HK-2 (cell line): Measurements from ENCODE around the gene SH2D4B.
"Not testable (repeated sequence)": the region's sequence is repeated elsewhere in the genome, so short reads cannot be mapped to it uniquely, and the experiment has no call there.

Source experiments
- DNase-seq: peaks from one replicate; pipeline ENCODE4 v3.0.0-alpha.2; 2018; ENCODE audit not compliant: unreplicated experiment

SH2D4B gene

DNA sequence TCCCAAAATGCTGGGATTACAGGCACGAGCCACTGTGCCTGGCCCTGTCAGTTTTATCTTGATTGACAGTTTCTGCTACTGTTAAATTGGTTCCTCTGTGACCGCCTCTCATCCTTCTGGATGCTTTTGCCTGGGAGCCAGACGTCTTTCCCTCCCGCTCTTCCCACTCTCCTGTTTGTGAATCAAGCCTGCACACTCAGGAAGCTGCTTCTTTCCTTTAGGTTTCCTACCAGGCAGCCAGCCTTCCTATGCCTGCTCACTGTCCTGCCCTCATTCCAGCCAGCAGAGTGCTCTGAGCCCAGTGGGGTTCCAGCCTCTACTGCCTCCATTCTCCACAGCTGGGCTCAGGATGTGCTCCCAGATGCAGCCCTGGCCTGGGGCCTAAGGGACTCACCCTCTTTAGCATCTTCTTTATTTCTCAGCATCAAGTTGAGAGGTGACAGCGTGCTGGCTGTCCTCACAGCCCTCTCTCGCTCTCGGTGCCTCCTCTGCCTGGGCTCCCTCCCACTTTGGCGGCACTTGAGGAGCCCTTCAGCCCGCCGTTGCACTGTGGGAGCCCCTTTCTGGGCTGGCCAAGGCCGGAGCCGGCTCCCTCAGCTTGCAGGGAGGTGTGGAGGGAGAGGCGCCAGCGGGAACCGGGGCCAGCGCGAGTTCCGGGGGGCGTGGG lies 5.1 kb downstream of the SH2D4B start:
- no peak for DNase-seq

DNA sequence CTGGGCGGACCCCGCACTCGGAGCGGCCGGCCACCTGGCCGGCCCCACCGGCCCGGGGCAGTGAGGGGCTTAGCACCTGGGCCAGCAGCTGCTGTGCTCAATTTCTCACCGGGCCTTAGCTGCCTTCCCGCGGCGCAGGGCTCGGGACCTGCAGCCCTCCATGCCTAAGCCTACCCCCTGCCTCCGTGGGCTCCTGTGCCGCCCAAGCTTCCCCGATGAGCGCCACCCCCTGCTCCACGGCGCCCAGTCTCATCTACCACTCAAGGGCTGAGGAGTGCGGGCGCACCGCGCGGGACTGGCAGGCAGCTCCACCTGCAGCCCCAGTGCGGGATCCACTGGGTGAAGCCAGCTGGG lies 5.6 kb downstream of the SH2D4B start:
- not testable (repeated sequence) for DNase-seq

DNA sequence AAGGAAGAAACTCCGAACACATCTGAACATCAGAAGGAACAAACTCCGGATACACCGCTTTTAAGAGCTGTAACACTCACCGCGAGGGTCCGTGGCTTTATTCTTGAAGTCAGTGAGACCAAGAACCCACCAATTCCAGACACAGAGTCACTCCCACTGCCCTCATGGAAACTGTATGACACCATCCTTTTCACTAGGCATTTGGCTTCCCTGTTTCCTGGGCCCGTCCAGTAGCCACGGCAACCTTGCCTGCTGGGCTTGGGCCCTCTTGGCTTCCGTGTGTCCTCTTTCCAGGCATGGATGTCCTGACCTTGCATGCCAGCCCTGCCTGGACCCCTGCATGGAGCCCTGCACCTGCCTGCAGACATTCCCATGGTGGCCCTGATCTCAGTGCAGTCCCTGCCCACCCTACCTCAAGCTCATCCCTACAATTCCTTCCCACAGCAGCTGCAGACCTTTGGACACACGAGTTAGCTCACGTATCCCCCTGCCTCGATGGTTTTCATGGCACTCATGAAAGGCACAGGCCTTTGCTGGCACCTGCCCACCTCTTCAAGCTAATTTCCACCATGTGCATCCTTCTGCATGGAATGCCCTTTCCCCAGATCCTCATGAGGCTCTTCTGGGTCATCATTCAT lies 6.7 kb downstream of the SH2D4B start:
- DNase-seq = no peak

DNA sequence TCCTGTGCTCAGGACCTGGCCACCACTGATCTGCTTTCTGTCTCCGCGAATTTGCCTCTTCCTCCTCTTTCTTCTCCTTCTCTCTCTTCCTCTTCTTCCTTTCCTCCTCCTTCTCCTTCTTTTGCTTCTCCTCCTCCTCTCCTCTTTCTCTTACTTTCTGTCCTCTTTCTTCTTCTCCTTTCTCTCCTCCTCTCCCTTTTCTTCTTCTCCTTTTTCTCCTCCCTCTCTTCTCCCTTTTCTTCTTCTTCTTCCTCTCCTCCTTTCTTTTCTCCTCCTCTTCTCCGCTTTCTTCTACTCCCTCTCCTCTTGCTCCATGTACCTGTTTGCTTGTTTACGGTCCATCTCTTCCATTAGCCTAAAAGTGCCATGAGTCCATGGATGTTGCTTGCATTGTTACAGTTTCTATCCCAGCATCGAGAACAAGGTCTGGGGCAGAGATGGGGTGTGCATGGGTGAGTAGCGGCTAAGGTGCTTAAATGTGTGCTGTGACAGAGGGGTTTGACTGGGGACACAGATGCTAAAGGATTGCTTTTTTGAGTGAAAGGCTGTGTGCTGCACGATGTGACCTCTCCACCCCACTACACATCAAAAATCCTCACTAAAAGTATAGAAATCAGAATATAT lies 7.7 kb downstream of the SH2D4B start:
- DNase-seq = no peak

DNA sequence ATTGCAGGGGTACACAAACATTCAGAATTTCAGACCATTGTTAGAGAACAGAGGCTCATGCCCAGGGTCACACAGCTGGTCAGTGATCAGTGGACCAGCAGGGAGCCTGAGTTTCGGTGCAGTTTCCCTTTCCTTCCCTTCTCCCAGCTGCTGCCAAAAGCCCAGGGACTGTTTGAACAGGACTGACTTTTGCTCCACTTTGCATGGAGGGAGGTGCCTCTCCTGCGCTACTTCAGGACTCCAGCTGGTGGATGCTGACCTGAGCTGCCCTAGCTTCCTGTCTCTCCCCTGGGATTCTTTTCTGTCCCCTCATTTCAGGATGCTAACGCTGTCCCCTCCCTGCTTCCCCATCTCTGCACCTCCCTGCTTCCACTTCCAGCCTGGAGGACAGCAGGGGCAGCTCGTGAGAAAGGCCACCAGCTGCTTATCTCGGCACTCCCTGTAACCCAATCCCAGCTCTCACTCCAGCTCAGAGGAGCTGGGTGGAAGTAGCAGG lies 14.5 kb downstream of the SH2D4B start:
- no peak for DNase-seq

DNA sequence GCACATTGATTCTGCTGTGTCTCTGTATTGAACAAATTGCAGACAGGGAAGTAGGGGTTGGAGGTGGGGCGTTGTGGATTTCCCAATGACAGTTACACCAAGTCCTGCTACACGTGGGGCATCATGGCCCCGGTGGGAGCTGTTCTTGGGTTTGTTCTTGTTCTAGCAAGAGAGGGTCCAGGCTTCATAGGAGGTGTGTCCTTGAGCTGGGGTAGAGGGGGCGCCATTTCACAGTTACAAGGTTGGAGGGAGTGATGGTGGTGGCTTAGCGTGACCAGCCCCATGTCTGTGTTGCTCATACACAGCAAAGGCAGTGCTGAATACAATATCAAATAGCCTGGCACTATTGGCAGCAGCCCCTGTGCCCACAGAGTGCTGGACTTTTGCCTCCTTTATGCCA lies 15.7 kb downstream of the SH2D4B start:
- no peak for DNase-seq

DNA sequence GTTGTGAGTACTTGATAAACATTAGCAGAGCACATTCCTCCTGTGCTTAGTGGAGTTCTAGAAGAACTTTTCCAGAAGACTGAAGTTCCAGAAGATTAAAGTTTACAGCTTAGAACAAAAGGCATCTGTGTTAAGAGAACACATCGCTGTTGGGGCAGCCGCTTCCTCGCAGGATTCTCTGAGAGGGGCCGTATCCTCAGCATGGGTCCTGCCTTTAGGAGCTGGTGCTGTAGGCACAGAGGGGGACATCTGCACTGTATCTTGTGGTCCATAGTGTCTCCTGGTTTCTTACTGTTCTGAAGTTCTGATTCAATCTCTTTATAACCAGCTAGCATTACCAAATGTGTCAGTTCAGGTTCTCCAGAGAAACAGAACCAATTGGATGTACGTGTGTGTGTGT lies 16.3 kb downstream of the SH2D4B start:
- no peak for DNase-seq

DNA sequence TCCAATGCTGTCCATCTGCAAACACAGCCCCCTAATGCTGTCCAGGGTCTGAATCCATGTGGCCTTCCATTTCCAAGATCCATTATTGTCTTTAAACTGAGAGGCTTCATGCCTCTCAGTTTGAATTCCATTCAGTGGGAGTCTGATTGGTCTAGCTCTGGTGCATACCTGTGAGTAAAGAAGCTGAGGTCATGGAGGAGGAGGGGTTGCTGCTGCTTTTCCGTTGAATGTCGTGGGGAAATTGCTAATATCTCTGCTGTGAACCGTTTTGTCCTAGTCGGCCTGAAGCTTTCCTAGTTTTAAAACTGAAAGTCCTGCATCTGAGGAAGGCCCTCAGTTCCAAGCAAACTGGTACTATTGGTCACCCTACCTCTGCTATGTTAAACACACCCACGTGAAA lies 17.7 kb downstream of the SH2D4B start:
- no peak for DNase-seq

DNA sequence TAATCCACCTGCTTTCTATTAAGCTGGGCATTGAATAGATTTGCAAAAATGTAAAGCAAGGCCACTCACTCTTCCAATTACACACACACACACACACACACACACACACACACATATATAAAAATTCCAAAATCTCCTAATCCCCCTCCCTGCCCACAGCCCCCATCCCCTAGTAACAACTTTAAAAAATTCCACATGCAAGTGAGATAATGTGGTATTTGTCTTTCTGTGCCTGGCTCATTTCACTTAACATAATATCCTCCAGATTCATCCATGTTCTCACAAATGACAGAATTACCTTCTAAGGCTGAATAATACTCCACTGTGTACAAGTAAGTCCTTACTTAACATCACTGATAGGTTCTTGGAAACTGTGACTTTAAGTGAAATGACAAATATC lies 24.2 kb downstream of the SH2D4B start:
- no peak for DNase-seq

DNA sequence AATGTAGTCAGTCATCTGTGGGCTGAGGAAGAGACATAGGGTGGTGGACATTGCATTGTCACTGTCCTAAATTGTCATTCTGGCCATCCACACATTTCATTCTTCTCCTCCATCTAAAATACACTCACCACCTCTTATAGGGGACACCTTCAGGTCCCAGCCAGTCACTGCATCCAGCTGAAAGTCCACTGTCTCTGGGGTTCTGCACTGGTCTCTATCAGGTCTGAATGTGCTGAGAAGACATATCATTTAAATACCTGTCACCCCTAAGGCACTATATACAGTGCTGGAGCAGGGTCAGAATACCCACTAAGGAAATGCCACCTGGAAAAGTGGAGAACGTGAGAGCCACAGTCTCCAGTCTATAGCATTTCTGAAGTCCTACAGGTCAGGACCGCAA lies 29.6 kb downstream of the SH2D4B start:
- no peak for DNase-seq

DNA sequence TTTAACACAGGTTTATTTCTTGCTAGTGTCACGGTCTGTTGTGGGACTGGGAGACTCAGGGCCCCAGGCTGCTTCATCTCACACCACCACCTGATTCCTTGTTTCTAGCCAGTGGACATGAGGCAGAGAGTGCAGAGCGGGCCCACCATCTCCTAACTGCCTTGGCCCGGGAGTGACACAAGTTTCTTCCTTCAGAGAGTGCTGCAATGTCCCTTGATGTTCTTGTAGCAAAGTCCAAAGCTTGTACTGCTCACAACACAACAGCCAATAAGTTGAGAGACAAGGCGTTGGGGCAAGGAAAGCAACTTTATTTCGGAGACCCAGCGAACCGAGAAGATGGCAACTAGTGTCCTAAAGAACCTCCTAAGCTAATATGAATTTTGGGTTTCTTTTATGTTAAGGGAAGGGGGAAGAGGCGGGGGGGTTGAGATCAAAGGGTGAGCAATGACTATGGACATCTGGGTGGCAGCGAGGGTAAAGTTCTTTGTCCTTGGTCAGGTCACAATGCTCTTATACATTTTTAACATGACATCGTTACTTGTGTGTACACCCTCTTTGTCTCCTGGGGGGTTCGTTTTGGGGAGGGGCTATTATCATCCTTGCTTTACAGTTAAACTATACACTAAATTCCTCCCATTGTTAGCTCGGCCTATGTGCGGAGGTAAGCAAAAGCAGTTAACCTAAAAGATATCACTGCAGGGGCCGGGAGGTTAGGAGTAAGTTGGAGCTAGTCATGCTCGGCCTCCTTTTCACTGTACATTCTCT lies 31.6 kb downstream of the SH2D4B start:
- no peak for DNase-seq

DNA sequence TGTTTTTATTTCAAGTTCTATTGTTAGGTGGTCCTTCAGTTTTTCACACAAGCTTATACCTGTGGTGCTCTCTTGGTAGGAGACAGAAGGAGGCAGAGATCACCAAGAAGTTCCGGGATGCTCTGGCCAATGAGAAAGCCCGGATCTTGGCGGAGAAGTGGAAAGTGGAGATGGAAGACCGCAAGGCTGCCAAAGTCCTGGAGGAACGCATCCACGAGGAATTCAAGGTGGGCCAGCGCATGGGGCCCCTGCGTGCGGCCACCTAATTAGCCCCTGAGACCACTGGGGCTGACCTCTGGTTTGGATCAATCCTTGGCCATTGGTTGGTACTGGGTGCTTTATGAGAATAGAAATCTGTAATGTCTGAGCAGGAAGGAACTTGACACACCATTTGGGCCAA lies 33.6 kb downstream of the SH2D4B start:
- no peak for DNase-seq

DNA sequence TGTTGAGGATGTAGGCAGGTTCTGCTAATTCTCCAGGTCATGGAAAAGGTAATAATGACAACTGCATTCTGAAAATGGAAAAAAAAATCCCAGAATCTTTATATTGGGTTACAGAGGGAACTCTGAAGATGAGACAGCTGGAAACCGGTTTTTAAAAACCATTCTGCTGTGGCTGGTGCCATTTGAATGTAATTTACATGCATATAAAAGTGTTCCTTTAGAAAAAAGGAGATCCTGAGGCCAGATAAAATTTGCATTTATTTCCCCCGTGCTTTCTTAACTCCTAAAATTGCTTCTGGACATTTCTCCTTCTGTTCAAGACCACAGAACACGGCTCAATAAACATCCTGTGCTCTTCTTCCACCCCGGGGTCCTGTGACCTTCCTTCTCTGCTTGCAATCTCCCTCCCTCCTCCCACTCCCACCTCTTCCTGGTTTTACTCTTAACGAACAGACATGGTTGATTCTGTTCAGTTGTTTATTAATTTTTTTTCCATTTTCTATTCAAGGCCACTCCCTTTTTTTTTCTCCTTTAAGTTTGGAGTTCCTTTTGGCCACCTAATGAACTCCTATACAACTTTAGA lies 41.6 kb downstream of the SH2D4B start:
- DNase-seq = no peak

DNA sequence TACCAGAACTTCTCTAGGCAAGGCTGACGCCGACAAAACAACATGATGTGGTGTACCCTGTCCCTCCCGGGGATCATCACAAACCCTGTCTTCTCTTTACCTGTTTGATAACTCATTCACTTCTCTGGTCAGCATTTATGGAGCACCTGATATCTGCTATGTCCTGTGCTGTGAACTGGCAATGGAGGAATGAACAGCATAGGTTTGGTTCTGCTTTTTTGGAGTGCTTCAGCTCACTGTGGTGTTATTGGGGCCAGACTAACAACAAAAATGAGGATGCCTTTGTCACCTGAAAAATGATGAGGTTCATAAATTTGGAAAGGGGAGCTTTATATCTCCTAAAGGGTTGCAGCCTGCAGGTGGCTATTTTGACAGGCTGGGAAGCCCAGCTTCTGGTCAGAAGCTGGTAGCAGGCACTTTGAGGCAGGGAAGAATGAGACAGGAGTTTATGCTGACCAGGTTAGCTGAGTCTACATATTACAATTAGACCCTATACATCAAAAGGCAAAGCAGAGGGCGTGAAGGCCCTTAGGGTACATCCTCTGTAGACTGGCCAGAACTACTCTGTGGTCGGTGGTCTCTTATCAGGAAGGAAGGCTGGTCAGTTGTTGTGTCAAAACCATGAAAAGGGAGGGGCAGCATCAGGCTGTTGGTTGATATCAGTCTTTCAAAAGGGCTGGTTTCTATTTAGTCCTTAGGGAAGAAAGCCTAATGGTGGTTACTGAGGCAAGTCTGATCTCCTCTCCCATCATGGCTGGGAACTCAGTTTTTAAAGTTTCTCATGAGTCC lies 42.3 kb downstream of the SH2D4B start:
- no peak for DNase-seq

DNA sequence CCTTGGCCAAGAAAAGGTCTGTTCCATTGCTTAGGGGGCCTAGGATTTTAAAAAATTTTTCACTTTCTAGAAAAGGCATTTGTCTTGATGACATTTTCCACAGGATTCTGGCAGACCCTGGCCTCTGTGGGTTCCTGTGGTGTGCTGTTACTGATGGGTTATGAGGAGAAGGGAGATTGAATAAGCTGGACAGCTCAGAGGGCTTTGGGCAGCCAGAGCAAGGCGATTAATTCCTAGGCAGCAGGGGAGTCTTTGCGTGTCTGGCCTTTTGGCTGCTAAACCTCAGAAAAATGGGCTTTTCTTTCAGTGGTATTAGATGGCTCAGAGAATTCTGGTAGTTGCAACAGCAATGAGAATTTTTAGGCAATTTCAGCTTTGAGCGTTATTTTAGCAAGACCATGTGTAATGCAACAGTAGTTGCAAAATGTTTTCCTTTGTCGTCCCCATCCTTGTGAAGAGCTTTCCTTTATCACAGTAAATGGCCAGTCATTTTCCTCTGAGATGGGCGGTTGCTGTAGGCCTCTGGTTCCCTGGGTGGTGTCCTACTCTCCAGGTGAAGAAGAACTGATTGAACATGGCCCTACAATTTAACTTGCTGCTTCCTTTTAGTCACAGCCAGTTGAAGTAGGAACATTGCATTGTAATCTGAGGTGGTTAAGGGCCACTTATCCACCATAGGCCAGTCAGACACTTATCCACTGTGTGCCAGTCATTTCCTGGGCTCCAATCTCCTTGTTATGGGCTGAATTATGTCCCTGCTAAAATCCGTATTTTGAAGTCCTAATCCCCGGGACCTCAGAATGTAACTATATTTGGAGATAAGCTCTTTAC lies 43.2 kb downstream of the SH2D4B start:
- no peak for DNase-seq

DNA sequence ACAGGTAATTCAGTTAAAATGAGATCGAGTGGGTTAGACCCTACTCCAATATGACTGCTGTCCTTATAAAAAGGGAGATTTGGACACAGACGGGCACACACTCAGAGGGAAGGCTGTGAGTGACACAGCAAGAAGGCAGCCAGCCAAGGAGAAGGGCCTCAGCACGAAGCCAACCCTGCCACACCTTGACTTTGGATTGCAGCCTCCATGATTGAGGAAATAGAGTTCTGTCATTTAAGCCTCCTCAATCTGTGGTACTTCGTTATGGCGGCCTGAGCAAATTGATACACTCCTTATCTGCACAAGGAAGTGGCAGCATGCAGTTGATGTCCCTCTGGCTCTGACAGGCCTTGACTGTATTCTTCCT lies 43.8 kb downstream of the SH2D4B start:
- DNase-seq = no peak

DNA sequence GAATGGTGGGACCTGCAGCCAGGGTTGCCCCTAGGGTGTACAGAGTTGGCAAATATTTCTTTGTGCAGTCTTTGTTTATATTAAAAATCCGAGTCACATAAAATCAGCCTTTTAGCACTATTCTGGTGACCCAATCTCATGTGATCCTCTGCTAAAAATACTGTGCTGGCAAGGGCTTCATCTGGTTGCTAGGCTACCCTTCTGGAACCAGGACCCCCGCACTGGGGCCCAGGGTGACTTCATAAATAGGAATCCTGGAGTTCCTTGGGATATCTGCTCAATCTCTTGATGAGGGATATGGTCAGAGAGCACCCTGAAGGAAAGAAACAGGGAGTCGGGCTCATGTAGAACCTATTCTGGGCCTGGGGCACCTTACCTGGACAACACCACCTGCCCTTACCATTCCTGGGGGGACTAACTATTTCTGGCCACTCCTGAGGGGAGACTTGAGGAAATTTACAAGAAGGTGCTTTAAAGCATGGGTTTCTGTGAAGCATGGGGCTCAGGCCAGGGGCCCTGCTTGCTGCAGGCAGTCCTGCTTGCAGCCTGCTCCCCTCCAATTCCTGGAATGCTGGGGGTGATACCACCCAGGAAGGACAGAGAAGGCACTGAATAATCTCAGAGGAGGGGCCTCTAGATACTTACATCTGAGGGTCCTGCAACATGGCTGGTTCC lies 44.7 kb downstream of the SH2D4B start:
- DNase-seq = no peak

DNA sequence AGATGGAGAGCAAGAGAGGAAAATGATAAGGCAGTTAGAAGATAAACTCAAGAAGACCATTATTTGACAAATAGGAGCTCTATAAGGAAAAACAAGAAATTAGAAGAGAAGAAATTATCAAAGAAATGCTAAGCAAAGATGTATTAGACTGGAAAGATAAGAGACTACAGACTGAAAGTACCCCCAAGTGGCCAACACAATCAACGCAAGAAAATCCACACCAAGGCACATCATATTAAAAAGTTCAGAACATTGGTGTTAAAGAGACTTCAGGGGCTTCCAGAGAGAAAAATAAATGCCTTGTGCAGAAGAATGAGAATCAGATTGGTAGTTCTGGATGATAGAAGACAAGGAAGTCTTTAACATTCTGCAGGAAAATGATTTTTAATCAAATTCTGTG lies 46.0 kb downstream of the SH2D4B start:
- DNase-seq = no peak

DNA sequence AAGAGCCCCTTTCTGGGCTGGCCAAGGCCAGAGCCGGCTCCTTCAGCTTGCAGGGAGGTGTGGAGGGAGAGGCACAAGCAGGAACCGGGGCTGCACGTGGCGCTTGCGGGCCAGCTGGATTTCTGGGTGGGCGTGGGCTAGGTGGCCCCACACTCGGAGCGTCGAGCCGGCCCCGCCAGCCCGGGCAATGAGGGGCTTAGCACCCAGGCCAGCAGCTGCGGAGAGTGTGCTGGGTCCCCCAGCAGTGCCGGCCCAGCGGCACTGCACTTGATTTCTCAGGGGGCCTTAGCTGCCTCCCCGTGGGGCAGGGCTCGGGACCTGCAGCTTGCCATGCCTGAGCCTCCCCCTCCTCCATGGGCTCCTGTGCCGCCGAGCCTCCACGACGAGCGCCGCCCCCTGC lies 48.1 kb downstream of the SH2D4B start:
- no peak for DNase-seq

DNA sequence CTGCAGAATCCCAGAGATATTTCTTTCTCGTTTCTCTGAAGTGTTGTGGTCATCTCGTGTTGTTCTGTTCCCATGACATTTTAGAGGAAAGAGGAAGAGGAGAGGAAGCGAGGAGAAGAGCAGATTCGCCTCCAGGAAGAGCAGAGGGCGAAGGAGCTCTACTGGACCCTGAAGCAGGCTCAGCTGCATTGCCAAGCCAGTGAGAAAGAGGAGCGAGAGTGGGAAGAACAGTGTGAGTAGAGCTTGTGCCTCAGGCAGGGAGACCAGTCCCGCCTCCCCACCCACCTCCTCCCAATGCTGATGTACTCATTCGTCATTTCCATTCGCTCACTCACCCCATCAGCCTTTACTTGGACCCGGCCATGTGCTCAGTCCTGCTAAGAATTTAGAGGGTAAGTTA lies 50.8 kb downstream of the SH2D4B start:
- DNase-seq = no peak
